ENCODE data around the gene PPP1CC.

GRCh38 chr12:110687396-110688169 lies 55.1 kb downstream of the PPP1CC start:
- TF ChIP-seq, protein P1, sequence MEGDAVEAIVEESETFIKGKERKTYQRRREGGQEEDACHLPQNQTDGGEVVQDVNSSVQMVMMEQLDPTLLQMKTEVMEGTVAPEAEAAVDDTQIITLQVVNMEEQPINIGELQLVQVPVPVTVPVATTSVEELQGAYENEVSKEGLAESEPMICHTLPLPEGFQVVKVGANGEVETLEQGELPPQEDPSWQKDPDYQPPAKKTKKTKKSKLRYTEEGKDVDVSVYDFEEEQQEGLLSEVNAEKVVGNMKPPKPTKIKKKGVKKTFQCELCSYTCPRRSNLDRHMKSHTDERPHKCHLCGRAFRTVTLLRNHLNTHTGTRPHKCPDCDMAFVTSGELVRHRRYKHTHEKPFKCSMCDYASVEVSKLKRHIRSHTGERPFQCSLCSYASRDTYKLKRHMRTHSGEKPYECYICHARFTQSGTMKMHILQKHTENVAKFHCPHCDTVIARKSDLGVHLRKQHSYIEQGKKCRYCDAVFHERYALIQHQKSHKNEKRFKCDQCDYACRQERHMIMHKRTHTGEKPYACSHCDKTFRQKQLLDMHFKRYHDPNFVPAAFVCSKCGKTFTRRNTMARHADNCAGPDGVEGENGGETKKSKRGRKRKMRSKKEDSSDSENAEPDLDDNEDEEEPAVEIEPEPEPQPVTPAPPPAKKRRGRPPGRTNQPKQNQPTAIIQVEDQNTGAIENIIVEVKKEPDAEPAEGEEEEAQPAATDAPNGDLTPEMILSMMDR (IDR thresholded peaks at IDR 0.05), result no peak
- TF ChIP-seq HMGXB4 (CRISPR knock-in tag; IDR thresholded peaks at IDR 0.05), result no peak
- TF ChIP-seq, protein P2, sequence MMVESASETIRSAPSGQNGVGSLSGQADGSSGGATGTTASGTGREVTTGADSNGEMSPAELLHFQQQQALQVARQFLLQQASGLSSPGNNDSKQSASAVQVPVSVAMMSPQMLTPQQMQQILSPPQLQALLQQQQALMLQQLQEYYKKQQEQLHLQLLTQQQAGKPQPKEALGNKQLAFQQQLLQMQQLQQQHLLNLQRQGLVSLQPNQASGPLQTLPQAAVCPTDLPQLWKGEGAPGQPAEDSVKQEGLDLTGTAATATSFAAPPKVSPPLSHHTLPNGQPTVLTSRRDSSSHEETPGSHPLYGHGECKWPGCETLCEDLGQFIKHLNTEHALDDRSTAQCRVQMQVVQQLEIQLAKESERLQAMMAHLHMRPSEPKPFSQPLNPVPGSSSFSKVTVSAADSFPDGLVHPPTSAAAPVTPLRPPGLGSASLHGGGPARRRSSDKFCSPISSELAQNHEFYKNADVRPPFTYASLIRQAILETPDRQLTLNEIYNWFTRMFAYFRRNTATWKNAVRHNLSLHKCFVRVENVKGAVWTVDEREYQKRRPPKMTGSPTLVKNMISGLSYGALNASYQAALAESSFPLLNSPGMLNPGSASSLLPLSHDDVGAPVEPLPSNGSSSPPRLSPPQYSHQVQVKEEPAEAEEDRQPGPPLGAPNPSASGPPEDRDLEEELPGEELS (CRISPR knock-in tag; IDR thresholded peaks at IDR 0.05), result no peak
